Measurements from ENCODE around the gene C10orf53. TPM values are rescaled to one million over a fixed set of nuclear protein-coding genes. Genes with fewer than 3 reads are reported as not detected.
A peak's percentile ranks its signal among the peaks of the same experiment; 100 is the strongest.

C10orf53 gene
- polyA plus RNA-seq, 1 donor from 2014 or later: not detected

DNA sequence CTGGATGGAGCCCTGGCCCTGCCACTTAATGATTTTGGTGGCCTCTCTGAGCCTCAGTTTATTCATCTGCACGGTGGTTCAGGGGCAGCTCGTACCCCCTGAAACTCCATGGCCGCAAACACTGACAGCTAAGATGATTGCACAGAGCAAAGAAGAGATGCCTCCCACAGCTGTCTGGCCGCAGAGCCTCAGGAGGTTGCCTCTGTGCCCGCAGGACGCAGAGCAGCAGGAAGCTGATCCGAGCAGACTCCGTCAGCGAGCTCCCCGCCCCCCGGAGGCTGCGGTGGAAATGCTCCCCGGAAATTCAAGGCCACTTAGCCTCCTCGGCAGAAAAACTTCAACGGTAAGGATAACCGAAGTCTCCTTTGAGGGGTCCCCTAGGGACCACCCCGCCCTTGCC lies 30.2 kb upstream of the C10orf53 start:
- Mint-ChIP-seq H3K4me1 (peaks cover 2 to 11% (median 7%) of the 10 kb centered on the region in 3 donors), H3K4me3 (peak overlapping the region in 3 of 4 donors; percentile 30 to 74 (median 34)), H3K27me3 (peaks cover 36% of the 10 kb centered on the region), H3K27ac (no peak overlapping the region), H3K36me3 (no peaks in the 10 kb centered on the region), H3K9me3 (no peaks in the 10 kb centered on the region)

DNA sequence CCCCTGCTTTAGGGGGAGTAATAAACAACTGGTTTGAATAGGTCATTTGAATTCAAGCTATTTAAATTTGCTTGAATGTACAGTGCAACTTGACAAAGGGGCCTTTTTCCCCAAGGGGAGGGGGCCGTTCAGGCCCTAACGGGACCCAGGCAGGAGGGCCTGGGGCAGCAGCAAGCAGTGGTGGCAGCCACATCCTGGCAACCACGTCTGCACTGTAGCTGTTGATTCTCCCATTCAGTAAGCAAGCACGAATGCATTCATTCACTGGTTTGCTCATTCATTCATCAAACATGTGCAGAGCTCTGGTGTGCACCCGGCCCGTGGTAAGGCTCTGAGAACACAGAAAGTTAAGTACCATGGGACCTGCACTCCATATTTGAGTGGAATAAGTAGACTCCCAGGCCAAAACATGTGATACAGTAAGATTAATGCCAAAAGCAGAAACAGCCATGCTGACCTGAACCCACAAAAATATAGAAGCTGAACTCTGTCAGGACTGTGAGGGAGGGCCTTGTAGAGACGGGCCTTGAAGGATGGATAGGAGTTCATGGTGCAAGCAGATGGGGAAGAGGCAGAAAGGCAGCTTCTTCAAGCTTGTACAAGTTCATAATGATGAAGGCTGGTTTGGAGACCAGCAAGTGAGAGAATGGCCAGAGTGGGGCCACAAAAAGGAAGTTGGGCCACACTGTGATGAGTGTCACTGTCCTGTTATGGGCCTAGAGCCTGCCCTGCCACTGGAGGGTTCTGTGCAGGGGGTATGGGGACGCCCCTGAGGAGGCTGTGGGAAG lies 29.3 kb upstream of the C10orf53 start:
- Mint-ChIP-seq H3K4me1 (peaks cover 2 to 11% (median 7%) of the 10 kb centered on the region in 3 donors), H3K27me3 (peaks cover 29% of the 10 kb centered on the region), H3K36me3 (no peaks in the 10 kb centered on the region), H3K27ac (no peak overlapping the region), H3K9me3 (no peaks in the 10 kb centered on the region), H3K4me3 (peak overlapping the region in 2 of 4 donors; percentile 74 to 76)

DNA sequence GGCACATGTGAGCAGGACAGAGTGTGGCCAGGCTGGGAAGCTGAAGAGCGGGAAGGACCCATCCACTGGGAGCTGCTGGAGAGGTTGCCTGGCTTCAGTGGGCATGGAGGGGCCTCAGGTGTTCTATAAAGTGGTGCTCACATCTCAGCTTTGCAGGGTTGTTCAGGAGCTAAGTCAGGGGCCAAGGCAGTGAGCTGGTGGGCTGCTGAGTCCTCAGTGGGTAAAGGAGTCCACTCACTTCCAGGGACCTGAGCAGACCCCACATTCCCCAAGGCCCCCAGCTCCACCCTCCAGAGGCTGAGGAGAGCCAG lies 28.8 kb upstream of the C10orf53 start:
- H3K9me3 Mint-ChIP-seq: no peaks in the 10 kb centered on the region
- H3K4me3 Mint-ChIP-seq: peak overlapping the region in 1 of 4 donors; percentile 52
- no peak overlapping the region for H3K27ac Mint-ChIP-seq
- peaks cover 2 to 11% (median 7%) of the 10 kb centered on the region in 3 donors for H3K4me1 Mint-ChIP-seq
- no peaks in the 10 kb centered on the region for H3K36me3 Mint-ChIP-seq
- peaks cover 29% of the 10 kb centered on the region for H3K27me3 Mint-ChIP-seq

DNA sequence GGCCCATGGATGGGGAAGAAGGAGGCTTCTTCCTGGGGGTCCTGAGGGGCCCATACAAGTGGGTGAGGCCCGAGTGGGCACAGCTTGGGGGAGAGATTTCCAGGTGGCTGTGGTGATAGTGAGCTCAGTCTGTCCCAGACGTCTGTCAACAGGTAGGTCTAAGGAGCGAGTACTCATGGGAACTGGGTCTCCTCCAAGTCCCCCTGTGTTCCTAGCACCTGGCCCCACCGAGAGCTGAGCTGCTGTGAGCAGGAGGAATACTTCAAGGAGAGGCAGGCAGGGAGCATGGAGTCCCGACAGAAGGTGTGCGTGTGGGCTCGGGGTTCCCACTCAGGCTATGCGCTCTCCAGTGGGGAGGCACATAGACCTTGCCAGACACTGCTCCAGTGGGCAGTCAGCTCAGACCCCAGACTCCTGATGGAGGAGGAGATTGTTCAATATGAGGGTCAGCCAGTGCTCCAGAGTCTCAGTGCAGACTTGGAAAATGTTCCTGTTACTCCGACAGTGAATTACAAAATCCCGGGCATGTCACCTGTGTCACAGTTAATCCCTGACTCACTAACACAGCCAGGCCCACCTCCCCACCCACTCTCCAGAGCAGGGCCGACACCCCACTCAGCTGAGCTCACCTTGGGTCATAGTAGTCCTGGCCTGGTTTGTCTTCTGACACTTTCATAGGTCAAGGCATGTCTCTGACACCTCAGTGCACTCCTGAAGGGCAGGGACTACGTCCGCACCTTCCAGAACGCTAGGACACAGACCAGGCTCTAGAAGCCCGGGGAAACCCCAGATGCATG lies 28.2 kb upstream of the C10orf53 start:
- no peak overlapping the region for H3K27ac Mint-ChIP-seq

DNA sequence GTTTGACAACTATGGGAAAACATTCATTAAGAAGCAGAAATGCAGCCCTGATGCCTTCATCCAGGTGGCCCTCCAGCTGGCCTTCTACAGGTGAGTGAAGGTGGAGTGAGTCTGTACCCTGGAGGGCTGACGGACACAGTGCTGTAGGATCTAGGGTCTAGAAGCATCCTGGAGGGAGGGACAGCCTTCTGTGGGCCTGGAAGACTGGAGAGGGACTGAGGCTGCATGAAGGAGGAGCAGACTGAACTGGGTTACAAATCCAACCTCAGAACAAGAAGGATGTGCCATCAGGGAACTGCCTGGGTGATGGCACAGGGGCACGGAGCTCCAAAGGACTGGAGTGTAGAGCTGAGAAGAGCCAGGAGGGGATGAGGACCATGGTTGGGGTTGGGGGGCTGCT lies 27.5 kb upstream of the C10orf53 start:
- Mint-ChIP-seq H3K9me3 (no peaks in the 10 kb centered on the region), H3K4me3 (no peak overlapping the region), H3K27me3 (peaks cover 29% of the 10 kb centered on the region), H3K36me3 (no peaks in the 10 kb centered on the region), H3K4me1 (peaks cover 2 to 11% (median 7%) of the 10 kb centered on the region in 3 donors), H3K27ac (no peak overlapping the region)

More for the DNA sequence above, 28.2 kb upstream of the C10orf53 start:
- no peaks in the 10 kb centered on the region for H3K9me3 Mint-ChIP-seq
- no peaks in the 10 kb centered on the region for H3K36me3 Mint-ChIP-seq
- peaks cover 29% of the 10 kb centered on the region for H3K27me3 Mint-ChIP-seq
- H3K4me1 Mint-ChIP-seq: peaks cover 2 to 11% (median 7%) of the 10 kb centered on the region in 3 donors
- no peak overlapping the region for H3K4me3 Mint-ChIP-seq

DNA sequence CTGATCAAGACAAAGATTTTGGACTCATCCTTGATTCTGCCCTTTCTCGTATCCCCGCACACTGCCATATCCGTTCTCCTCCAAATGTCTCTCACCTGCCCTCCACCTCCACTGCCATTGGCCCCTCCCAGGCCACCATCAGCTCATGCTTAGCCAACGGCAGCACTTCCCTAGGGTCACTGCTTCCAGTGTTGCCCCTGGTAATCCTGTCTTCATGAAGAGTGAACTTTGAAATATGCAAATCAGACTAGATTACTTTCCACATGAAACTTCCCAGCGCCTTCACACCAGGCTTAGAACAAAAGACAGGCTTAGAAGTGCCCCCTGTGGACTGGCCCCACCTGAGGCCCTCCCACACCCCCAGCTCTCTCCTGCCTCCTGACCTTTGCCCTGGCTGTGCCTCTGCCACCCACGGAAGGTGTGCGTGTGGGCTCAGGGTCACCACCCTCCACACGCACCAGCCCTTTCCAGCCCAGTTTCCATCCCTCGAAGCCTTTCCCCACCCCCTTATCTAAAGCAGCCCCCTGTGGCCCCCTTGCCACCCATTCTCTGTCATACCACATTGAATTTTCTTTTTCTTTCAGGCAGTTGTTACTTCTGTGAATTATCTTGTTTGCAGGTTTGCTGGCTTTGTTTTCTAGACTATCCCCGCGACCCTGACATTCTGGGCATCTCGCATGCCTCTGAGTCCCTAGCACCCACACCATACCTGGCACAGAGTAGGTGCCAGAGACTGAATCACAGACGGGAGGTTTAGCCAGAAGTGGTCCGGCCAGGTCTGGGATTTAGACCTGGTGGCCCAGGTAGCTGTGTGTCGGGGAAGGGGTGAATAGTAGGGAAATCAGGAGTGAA lies 26.8 kb upstream of the C10orf53 start:
- Mint-ChIP-seq H3K4me1 (peaks cover 2 to 11% (median 7%) of the 10 kb centered on the region in 3 donors), H3K9me3 (peaks cover 0 to 4% (median 0%) of the 10 kb centered on the region in 3 donors), H3K27me3 (peaks cover 24% of the 10 kb centered on the region)

DNA sequence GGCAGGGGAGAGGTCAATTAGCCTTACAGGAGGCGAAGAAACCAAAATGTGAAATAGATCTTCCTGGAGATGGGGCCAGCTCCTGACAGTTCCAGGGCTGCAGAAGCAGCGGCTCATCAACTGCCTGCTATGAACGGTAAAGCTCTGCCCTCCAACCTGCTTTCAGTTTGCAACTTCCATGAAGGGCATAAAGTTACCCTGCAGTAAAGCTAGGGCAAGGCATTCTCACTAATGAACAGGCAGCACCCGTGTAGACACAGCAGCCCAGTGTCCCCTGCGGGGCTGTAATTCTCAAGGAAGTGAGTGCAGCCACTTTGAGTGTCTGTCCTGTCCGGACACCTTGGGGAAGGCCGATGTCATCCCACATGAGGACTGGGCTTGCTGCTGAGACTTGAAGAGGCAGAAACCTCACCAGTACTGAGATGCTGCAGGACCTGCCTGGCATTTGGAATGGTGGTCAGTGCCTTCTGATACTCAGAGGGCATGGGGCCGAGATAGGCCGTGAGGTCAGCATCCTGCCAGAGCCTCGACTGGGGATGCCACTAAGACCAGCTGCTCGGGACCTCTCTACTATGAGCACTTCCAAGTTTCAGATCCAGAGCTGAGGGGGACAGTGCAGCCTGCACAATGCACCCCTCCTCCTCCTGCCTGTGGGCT lies 26.1 kb upstream of the C10orf53 start:
- no peak overlapping the region for H3K4me3 Mint-ChIP-seq
- H3K4me1 Mint-ChIP-seq: peaks cover 2 to 11% (median 7%) of the 10 kb centered on the region in 3 donors
- peaks cover 21% of the 10 kb centered on the region for H3K27me3 Mint-ChIP-seq
- H3K27ac Mint-ChIP-seq: no peak overlapping the region
- H3K36me3 Mint-ChIP-seq: no peaks in the 10 kb centered on the region
- H3K9me3 Mint-ChIP-seq: peaks cover 0 to 4% (median 0%) of the 10 kb centered on the region in 3 donors

More for the DNA sequence above, 26.8 kb upstream of the C10orf53 start:
- no peak overlapping the region for H3K27ac Mint-ChIP-seq
- peak overlapping the region in 1 of 4 donors; percentile 9 for H3K4me3 Mint-ChIP-seq
- no peaks in the 10 kb centered on the region for H3K36me3 Mint-ChIP-seq

DNA sequence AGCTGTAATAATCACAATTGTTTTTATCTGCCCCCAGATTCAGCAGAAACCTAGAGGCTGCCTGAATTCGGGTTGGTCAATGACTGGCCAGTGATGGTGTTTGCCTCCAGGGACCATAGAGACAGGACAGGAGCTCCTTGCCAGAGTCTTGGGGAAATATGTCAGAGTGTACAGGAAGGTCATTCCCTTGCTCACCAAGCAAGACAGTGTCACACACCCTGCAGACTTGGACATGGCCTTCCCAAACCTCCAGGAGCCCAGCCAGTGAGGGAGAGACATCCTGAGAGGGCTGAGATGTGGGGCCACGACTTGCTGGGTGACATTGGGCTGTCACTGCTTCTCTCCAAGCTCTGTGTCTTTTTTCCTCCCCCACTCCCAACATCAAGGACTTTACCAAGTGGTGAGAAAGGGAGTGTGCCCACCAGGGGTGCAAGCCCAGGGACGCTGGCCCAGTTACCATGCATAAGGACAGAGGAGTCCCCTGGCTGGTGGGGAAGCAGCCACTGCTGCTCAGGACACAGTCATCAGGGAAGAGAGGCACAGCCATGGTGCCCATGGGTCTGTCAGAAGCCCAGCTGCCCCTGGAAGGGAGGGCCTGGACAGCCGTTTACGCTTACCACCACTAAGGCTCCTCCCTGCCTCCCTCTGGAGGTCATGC lies 25.3 kb upstream of the C10orf53 start:
- peaks cover 20% of the 10 kb centered on the region for H3K27me3 Mint-ChIP-seq
- peaks cover under 1 to 11% (median 5%) of the 10 kb centered on the region in 3 donors for H3K9me3 Mint-ChIP-seq
- peaks cover 2 to 8% (median 6%) of the 10 kb centered on the region in 3 donors for H3K4me1 Mint-ChIP-seq
- H3K4me3 Mint-ChIP-seq: no peak overlapping the region
- no peak overlapping the region for H3K27ac Mint-ChIP-seq
- H3K36me3 Mint-ChIP-seq: no peaks in the 10 kb centered on the region

DNA sequence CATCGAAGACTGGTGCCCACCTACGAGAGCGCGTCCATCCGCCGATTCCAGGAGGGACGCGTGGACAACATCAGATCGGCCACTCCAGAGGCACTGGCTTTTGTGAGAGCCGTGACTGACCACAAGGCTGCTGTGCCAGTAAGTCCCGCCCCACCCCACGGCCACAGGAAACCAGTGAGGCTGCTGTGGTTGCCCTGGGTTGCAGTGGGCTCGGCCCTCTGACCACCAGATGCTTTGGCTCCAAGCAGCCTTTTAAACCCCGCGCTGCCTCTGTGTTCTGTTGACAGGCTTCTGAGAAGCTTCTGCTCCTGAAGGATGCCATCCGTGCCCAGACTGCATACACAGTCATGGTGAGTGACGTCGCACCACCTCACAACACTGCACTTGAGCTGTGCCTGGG lies 24.4 kb upstream of the C10orf53 start:
- no peaks in the 10 kb centered on the region for H3K36me3 Mint-ChIP-seq
- peaks cover 20% of the 10 kb centered on the region for H3K27me3 Mint-ChIP-seq
- no peak overlapping the region for H3K4me3 Mint-ChIP-seq
- H3K9me3 Mint-ChIP-seq: peaks cover 4 to 14% (median 11%) of the 10 kb centered on the region in 3 donors
- H3K27ac Mint-ChIP-seq: no peak overlapping the region
- H3K4me1 Mint-ChIP-seq: peaks cover 0 to 2% (median 0%) of the 10 kb centered on the region in 3 donors

DNA sequence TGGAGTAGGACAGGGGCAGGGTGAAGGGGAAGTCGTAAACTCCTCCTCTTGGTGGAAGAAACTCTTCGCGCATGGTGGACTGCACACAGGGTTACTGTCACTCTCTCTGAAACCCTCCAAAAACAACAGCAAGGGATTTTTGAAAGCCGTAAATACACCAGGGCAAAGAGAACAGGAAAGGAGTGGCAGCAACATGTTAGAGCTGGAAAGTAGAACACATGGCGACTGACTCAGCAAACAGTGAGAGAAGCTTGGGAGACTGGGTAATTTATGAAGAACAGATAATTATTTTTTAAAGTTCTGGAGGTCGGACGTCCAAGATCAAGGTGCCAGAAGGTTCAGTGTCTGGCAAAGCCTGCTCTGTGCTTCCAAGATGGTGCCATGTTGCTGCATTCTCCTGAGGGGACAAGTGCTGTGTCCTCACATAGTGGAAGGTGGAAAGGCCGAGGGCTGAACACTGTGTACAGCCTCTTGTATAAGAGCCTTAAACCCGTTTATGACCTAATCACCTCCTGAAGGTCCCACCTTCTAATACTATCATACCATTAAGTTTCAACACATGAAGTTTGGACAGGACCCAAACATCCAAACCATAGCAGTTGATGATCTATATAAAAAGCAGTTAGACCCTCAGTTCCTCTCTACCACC lies 22.5 kb upstream of the C10orf53 start:
- Mint-ChIP-seq H3K4me3 (no peak overlapping the region), H3K9me3 (peaks cover 4 to 14% (median 14%) of the 10 kb centered on the region in 3 donors), H3K27ac (no peak overlapping the region), H3K4me1 (no peaks in the 10 kb centered on the region), H3K36me3 (no peaks in the 10 kb centered on the region), H3K27me3 (peaks cover 9% of the 10 kb centered on the region)

DNA sequence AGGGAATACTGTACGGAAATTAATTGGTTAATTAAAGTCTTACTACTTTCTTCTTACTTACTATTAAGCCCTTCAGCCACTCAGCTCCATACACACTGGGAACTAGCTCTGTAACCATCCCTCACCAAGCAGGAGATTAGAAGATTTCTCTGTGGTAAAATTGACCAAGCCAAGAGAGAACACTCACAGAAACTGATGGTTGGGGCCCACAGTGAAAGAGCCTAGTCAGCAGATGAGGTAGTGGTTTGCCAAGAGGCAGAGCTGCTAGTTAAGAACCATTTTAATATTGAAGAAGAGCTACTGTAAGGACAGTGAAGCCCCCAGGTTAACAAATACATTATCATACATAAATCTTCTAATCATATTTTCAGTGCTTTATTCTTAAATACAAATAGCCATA lies 21.8 kb upstream of the C10orf53 start:
- Mint-ChIP-seq H3K27me3 (peaks cover 7% of the 10 kb centered on the region), H3K9me3 (peaks cover 4 to 14% (median 14%) of the 10 kb centered on the region in 3 donors), H3K27ac (no peak overlapping the region), H3K4me3 (no peak overlapping the region), H3K4me1 (no peaks in the 10 kb centered on the region), H3K36me3 (no peaks in the 10 kb centered on the region)

DNA sequence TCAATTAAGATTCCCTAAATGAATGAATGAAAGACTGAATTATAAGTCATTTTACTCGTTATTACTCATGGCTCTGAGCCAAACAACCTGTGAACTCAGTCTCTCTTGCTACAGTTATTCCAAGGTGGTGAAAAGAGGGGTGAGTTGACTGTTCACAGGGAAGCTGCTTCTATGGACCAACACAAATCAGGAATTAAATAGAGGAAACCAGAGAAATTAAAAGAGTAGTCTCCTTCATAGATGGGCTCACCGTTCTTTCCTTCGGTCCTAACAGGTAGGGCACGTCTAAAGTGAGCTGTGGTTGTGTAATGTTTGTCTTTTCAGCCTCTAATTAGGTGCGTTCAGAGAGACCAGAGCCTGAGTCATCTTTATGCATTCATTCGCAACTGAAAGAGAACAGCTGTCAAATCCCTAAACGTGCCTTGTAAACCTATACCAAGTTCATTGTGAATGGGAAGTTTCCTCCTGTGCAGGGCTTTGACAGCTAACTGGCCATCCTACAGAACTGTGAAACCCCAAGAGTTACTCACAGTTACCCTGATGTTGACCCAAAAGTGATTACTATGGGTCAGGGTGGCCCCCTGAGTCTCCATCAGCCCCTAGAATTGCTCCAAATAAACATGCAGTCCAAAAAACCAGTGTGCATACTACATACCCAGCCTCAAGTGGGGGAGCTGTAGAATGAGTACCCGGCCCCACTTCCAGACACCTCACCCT lies 18.2 kb upstream of the C10orf53 start:
- Mint-ChIP-seq H3K9me3 (peaks cover 4 to 15% (median 14%) of the 10 kb centered on the region in 3 donors), H3K27me3 (no peaks in the 10 kb centered on the region)

More for the DNA sequence above, 18.2 kb upstream of the C10orf53 start:
- Mint-ChIP-seq H3K4me3 (no peak overlapping the region), H3K4me1 (no peaks in the 10 kb centered on the region), H3K36me3 (no peaks in the 10 kb centered on the region), H3K27ac (no peak overlapping the region)

All from IgD-negative memory B cell (primary cell).